ENCODE results near the gene TSPAN14.

Gene TSPAN14

DNA sequence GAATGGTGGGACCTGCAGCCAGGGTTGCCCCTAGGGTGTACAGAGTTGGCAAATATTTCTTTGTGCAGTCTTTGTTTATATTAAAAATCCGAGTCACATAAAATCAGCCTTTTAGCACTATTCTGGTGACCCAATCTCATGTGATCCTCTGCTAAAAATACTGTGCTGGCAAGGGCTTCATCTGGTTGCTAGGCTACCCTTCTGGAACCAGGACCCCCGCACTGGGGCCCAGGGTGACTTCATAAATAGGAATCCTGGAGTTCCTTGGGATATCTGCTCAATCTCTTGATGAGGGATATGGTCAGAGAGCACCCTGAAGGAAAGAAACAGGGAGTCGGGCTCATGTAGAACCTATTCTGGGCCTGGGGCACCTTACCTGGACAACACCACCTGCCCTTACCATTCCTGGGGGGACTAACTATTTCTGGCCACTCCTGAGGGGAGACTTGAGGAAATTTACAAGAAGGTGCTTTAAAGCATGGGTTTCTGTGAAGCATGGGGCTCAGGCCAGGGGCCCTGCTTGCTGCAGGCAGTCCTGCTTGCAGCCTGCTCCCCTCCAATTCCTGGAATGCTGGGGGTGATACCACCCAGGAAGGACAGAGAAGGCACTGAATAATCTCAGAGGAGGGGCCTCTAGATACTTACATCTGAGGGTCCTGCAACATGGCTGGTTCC is 128.3 kb downstream of the TSPAN14 start:
- H3K4me3 ChIP-seq (ENCODE audit: low read depth, low read length), result no peak overlapping the region
- TF ChIP-seq, protein P1, sequence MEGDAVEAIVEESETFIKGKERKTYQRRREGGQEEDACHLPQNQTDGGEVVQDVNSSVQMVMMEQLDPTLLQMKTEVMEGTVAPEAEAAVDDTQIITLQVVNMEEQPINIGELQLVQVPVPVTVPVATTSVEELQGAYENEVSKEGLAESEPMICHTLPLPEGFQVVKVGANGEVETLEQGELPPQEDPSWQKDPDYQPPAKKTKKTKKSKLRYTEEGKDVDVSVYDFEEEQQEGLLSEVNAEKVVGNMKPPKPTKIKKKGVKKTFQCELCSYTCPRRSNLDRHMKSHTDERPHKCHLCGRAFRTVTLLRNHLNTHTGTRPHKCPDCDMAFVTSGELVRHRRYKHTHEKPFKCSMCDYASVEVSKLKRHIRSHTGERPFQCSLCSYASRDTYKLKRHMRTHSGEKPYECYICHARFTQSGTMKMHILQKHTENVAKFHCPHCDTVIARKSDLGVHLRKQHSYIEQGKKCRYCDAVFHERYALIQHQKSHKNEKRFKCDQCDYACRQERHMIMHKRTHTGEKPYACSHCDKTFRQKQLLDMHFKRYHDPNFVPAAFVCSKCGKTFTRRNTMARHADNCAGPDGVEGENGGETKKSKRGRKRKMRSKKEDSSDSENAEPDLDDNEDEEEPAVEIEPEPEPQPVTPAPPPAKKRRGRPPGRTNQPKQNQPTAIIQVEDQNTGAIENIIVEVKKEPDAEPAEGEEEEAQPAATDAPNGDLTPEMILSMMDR (IDR thresholded peaks at IDR 0.05; ENCODE audit: low read depth, low read length), result no peak
- DNase-seq (ENCODE audit: low read depth, low spot score), result no peak
- in situ Hi-C loops (cut with HindIII; ENCODE audit: low sequenced_read_pairs), result no loop called here
